B cell (primary cell): ENCODE results near the gene TRIO.

Experiments
- CTCF ChIP-seq: fragments of 200-600 bp; IDR thresholded peaks from one replicate; pipeline ENCODE4 v1.8.0; 2022; ENCODE audit warnings: antibody characterized with exemption, mild to moderate bottlenecking
- EZH2 ChIP-seq: IDR thresholded peaks from 2 replicates; pipeline ENCODE4 v1.6.1; 2012; ENCODE audit warnings: borderline replicate concordance, low read depth, mild to moderate bottlenecking, moderate library complexity, low read length; ENCODE audit not compliant: insufficient read depth, poor library complexity, severe bottlenecking

GRCh38 chr5:14421851-14422250, 278.7 kb downstream of the TRIO start:
- TF ChIP-seq CTCF (no peak), EZH2 (no peak)
